ENCODE data around the gene CALU. TPM values are rescaled to one million over a fixed set of nuclear protein-coding genes. Genes with fewer than 3 reads are reported as not detected.

The CALU gene
- total RNA-seq, 2 experiments from 2014 or later, result 34.8 to 35.5 TPM

DNA sequence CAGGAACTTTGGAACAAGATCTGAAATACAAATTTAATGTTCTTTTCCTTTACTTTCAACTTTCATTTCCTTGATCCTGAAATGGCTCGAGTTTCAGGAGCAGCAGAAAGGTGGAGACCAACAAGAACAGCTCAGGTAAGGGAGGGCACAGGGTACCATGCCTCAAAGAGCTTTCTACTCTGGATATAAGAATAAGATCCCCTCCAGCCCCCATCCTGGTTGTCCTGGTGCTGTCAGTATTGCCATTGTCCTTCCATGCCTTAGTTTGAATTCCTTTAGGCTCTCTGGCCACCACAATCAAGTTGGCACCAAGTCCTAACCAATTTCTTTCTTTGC lies 12.5 kb upstream of the CALU start:
- CTCF ChIA-PET, result no interaction called here
- Mint-ChIP-seq H3K4me3 (no peak overlapping the region), H3K36me3 (ENCODE audit: low read depth) (no peaks in the 10 kb centered on the region), H3K4me1 (ENCODE audit: low read depth) (no peaks in the 10 kb centered on the region), H3K27ac (no peak overlapping the region), H3K27me3 (ENCODE audit: low read depth) (peaks cover 23% of the 10 kb centered on the region), H3K9me3 (ENCODE audit: insufficient read depth) (no peaks in the 10 kb centered on the region)
- POLR2A ChIA-PET, result interaction anchor here (1.6 kb wide), 1 partner anchor 12 kb away, joined by 5 read pairs; the partner anchor contains the start of gene CALU
- DNase-seq (no peak), ATAC-seq (no peak)

DNA sequence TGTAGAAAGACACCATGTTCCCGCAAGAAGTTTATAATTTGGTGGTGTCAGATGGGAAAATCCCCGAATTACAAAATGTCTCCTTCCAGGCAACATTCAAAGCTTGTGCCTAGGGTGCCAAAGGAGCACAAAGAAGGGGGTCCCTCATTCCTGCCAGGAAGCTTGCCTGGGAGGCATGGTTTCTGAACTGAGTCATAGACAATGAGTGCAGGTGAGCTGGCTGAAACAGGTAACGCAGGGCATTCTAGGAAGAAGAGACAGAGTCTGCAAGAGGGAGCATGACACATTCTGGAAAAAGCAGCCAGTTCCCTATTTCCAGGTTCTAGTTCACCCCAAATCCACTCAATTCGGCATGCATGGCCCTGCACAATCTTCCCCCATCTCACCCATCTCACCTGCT lies 11.9 kb upstream of the CALU start:
- Mint-ChIP-seq H3K27ac (no peak overlapping the region), H3K4me1 (ENCODE audit: low read depth) (no peaks in the 10 kb centered on the region), H3K9me3 (ENCODE audit: insufficient read depth) (no peaks in the 10 kb centered on the region), H3K27me3 (ENCODE audit: low read depth) (peaks cover 24% of the 10 kb centered on the region), H3K36me3 (ENCODE audit: low read depth) (no peaks in the 10 kb centered on the region), H3K4me3 (no peak overlapping the region)
- no peak for DNase-seq
- ChIA-PET POLR2A (no interaction called here), CTCF (no interaction called here)
- ATAC-seq, result no peak

GRCh38 chr7:128728598-128728997 lies 10.6 kb upstream of the CALU start:
- Mint-ChIP-seq H3K4me3 (no peak overlapping the region), H3K27ac (no peak overlapping the region), H3K4me1 (ENCODE audit: low read depth) (no peaks in the 10 kb centered on the region), H3K36me3 (ENCODE audit: low read depth) (no peaks in the 10 kb centered on the region), H3K27me3 (ENCODE audit: low read depth) (peaks cover 24% of the 10 kb centered on the region), H3K9me3 (ENCODE audit: insufficient read depth) (no peaks in the 10 kb centered on the region)
- no peak for ATAC-seq
- ChIA-PET POLR2A (no interaction called here), CTCF (interaction anchor here (1.2 kb wide), 1 partner anchor 10 kb away, joined by 5 read pairs; no protein-coding TSS in a partner anchor)
- DNase-seq, result no peak

DNA sequence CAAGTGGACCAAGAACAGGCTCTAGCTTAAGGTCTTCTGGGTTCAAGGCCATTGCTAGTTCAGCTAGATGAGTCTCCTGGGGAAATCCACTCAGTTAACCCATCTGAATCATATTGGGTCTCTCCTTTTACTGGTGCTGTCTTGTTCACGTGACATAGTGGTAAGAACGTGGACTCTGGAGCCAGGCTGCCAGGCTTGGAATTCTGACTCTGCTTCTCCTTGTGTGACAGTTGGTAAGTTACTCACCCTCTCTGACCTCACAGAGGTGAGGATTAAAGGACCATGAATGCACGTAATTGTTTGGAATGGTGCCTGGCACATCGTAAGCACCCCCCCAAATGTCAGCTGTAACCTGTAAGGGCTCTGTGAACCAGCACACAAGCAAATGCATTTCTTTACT lies 9.7 kb upstream of the CALU start:
- ChIA-PET CTCF (interaction anchor here (1.2 kb wide), 1 partner anchor 9 kb away, joined by 5 read pairs; no protein-coding TSS in a partner anchor), POLR2A (interaction anchor here (0.5 kb wide), 1 partner anchor 356 kb away, joined by 4 read pairs; no protein-coding TSS in a partner anchor)
- H3K9me3 Mint-ChIP-seq (ENCODE audit: insufficient read depth), result no peaks in the 10 kb centered on the region
- H3K27ac Mint-ChIP-seq, result no peak overlapping the region
- no peak for ATAC-seq
- no peak overlapping the region for H3K4me3 Mint-ChIP-seq
- H3K36me3 Mint-ChIP-seq (ENCODE audit: low read depth), result no peaks in the 10 kb centered on the region
- H3K4me1 Mint-ChIP-seq (ENCODE audit: low read depth), result no peaks in the 10 kb centered on the region
- DNase-seq, result no peak
- peaks cover 24% of the 10 kb centered on the region for H3K27me3 Mint-ChIP-seq (ENCODE audit: low read depth)

- Mint-ChIP-seq H3K36me3 (ENCODE audit: low read depth) (no peaks in the 10 kb centered on the region), H3K27ac (no peak overlapping the region), H3K27me3 (ENCODE audit: low read depth) (peaks cover 21% of the 10 kb centered on the region), H3K9me3 (ENCODE audit: insufficient read depth) (no peaks in the 10 kb centered on the region), H3K4me1 (ENCODE audit: low read depth) (no peaks in the 10 kb centered on the region), H3K4me3 (no peak overlapping the region)
- POLR2A ChIA-PET, result no interaction called here
- no peak for ATAC-seq
- DNase-seq, result no peak
- CTCF ChIA-PET, result interaction anchor here (1.6 kb wide), 1 partner anchor 9 kb away, joined by 7 read pairs; no protein-coding TSS in a partner anchor
These were observed 8.0 kb upstream of the CALU start for GRCh38 chr7:128731184-128731583.

GRCh38 chr7:128732521-128733277 lies 6.5 kb upstream of the CALU start:
- Mint-ChIP-seq H3K27ac (no peak overlapping the region), H3K4me1 (ENCODE audit: low read depth) (no peaks in the 10 kb centered on the region), H3K9me3 (ENCODE audit: insufficient read depth) (no peaks in the 10 kb centered on the region), H3K4me3 (no peak overlapping the region), H3K36me3 (ENCODE audit: low read depth) (no peaks in the 10 kb centered on the region), H3K27me3 (ENCODE audit: low read depth) (peaks cover 13% of the 10 kb centered on the region)
- DNase-seq (no peak), ATAC-seq (no peak)
- POLR2A ChIA-PET, result no interaction called here
- CTCF ChIA-PET, result interaction anchor here (1.0 kb wide), 1 partner anchor 10 kb away, joined by 3 read pairs; no protein-coding TSS in a partner anchor

GRCh38 chr7:128733278-128733645 lies 5.9 kb upstream of the CALU start:
- ATAC-seq (no peak), DNase-seq (no peak)
- Mint-ChIP-seq H3K4me3 (no peak overlapping the region), H3K9me3 (ENCODE audit: insufficient read depth) (no peaks in the 10 kb centered on the region), H3K4me1 (ENCODE audit: low read depth) (peaks cover 4% of the 10 kb centered on the region), H3K36me3 (ENCODE audit: low read depth) (no peaks in the 10 kb centered on the region), H3K27me3 (ENCODE audit: low read depth) (peaks cover 12% of the 10 kb centered on the region), H3K27ac (no peak overlapping the region)
- POLR2A ChIA-PET, result no interaction called here
- CTCF ChIA-PET, result interaction anchor here (1.0 kb wide), 1 partner anchor 10 kb away, joined by 3 read pairs; no protein-coding TSS in a partner anchor

DNA sequence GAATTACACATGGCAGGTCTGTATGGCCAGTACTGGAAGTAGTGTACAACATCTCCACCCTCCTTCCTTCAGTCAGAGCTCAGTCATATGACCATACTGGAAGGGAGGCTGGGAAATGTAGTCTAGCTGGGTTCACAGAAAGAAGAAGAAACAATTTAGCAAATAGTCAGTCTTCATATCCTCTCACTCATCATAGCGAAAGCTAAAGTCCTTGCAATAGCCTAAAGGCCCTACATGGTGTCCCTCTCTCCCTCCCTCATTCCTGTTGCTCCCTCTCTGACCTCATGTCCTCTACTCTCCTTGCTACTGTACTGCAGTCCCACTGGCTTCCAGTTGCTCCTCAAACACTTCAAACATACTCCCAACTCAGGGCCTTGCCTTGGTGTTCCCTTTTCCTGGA lies 4.3 kb upstream of the CALU start:
- DNase-seq (no peak), ATAC-seq (no peak)
- Mint-ChIP-seq H3K4me3 (no peak overlapping the region), H3K27ac (no peak overlapping the region), H3K27me3 (ENCODE audit: low read depth) (peaks cover 12% of the 10 kb centered on the region), H3K36me3 (ENCODE audit: low read depth) (peaks cover 4% of the 10 kb centered on the region), H3K4me1 (ENCODE audit: low read depth) (peaks cover 9% of the 10 kb centered on the region), H3K9me3 (ENCODE audit: insufficient read depth) (no peaks in the 10 kb centered on the region)
- POLR2A ChIA-PET, result interaction anchor here (0.6 kb wide), 1 partner anchor 109 kb away, joined by 3 read pairs; no protein-coding TSS in a partner anchor
- CTCF ChIA-PET, result interaction anchor here (0.9 to 1.0 kb wide), 2 partner anchors 127 to 276 kb away, joined by 3 read pairs; partner anchors contain the start of gene ATP6V1F

GRCh38 chr7:128735436-128735835 lies 3.7 kb upstream of the CALU start:
- DNase-seq (no peak), ATAC-seq (no peak)
- Mint-ChIP-seq H3K36me3 (ENCODE audit: low read depth) (peaks cover 5% of the 10 kb centered on the region), H3K4me1 (ENCODE audit: low read depth) (peaks cover 13% of the 10 kb centered on the region), H3K27me3 (ENCODE audit: low read depth) (peaks cover 12% of the 10 kb centered on the region), H3K9me3 (ENCODE audit: insufficient read depth) (no peaks in the 10 kb centered on the region), H3K4me3 (no peak overlapping the region), H3K27ac (no peak overlapping the region)
- ChIA-PET POLR2A (no interaction called here), CTCF (interaction anchor here (0.9 to 1.0 kb wide), 2 partner anchors 127 to 276 kb away, joined by 3 read pairs; partner anchors contain the start of gene ATP6V1F)

- H3K27me3 Mint-ChIP-seq (ENCODE audit: low read depth), result peaks cover 3% of the 10 kb centered on the region
- H3K4me3 Mint-ChIP-seq, result no peak overlapping the region
- peaks cover 30% of the 10 kb centered on the region for H3K4me1 Mint-ChIP-seq (ENCODE audit: low read depth)
- ChIA-PET CTCF (interaction anchor here (1.0 to 2.3 kb wide), 6 partner anchors 10 to 354 kb away, joined by 3 to 9 read pairs (median 3); no protein-coding TSS in a partner anchor), POLR2A (interaction anchor here (0.7 kb wide), 1 partner anchor 285 kb away, joined by 4 read pairs; no protein-coding TSS in a partner anchor)
- no peak overlapping the region for H3K27ac Mint-ChIP-seq
- DNase-seq (no peak), ATAC-seq (no peak)
- H3K36me3 Mint-ChIP-seq (ENCODE audit: low read depth), result peaks cover 12% of the 10 kb centered on the region
- no peaks in the 10 kb centered on the region for H3K9me3 Mint-ChIP-seq (ENCODE audit: insufficient read depth)
These were observed 1.7 kb upstream of the CALU start for GRCh38 chr7:128737441-128737840.

- Mint-ChIP-seq H3K4me1 (ENCODE audit: low read depth) (peaks cover 31% of the 10 kb centered on the region), H3K4me3 (peak overlapping the region; percentile 91), H3K36me3 (ENCODE audit: low read depth) (peaks cover 12% of the 10 kb centered on the region), H3K9me3 (ENCODE audit: insufficient read depth) (no peaks in the 10 kb centered on the region), H3K27me3 (ENCODE audit: low read depth) (peaks cover 3% of the 10 kb centered on the region), H3K27ac (peak overlapping the region; percentile 9)
- DNase-seq (no peak), ATAC-seq (no peak)
- ChIA-PET CTCF (interaction anchor here (0.7 to 2.3 kb wide), 7 partner anchors 9 to 354 kb away, joined by 3 to 9 read pairs (median 3); partner anchors contain the start of gene GARIN1A), POLR2A (interaction anchor here (0.6 to 1.2 kb wide), 4 partner anchors 10 to 768 kb away, joined by 3 to 5 read pairs (median 3); no protein-coding TSS in a partner anchor)
These were observed 1.2 kb upstream of the CALU start for GRCh38 chr7:128737867-128738385.

- ChIA-PET POLR2A (interaction anchor here (0.6 to 2.0 kb wide), 6 partner anchors 9 to 768 kb away, joined by 3 to 6 read pairs (median 3); partner anchors contain the start of gene TNPO3), CTCF (interaction anchor here (0.7 to 2.5 kb wide), 10 partner anchors 9 to 353 kb away, joined by 3 to 9 read pairs (median 4); partner anchors contain the start of gene GARIN1A)
- Mint-ChIP-seq H3K4me1 (ENCODE audit: low read depth) (peaks cover 33% of the 10 kb centered on the region), H3K9me3 (ENCODE audit: insufficient read depth) (no peaks in the 10 kb centered on the region), H3K4me3 (peak overlapping the region; percentile 91), H3K27me3 (ENCODE audit: low read depth) (peaks cover 3% of the 10 kb centered on the region), H3K27ac (peak overlapping the region; percentile 95), H3K36me3 (ENCODE audit: low read depth) (peaks cover 16% of the 10 kb centered on the region)
- ATAC-seq (peak; percentile 16), DNase-seq (peak; percentile 43)
These were observed 550 bp upstream of the CALU start for GRCh38 chr7:128738570-128739047.
